HG03095 (cell line): ENCODE data around the gene HECTD4.
A peak's percentile ranks its signal among the peaks of the same experiment; 100 is the strongest.
"Not testable (repeated sequence)": the region's sequence is repeated elsewhere in the genome, so short reads cannot be mapped to it uniquely, and the experiment has no call there.

ENCODE experiments used
- ATAC-seq: cut with Tn5 transposase; IDR thresholded peaks from one replicate; pipeline ENCODE4 v1.9.1; 2021; ENCODE audit warnings: moderate library complexity; ENCODE audit not compliant: unreplicated experiment

HECTD4 gene

GRCh38 chr12:112165624-112166023 is 216.6 kb downstream of the HECTD4 start:
- no peak for ATAC-seq

- ATAC-seq: no peak
Measured at GRCh38 chr12:112164011-112164660, 218.1 kb downstream of the HECTD4 start.

GRCh38 chr12:112163471-112163991 is 218.7 kb downstream of the HECTD4 start:
- no peak for ATAC-seq

- ATAC-seq: no peak
Measured at GRCh38 chr12:112163056-112163455, 219.2 kb downstream of the HECTD4 start.

GRCh38 chr12:112162241-112162790 is 219.9 kb downstream of the HECTD4 start:
- no peak for ATAC-seq

- no peak for ATAC-seq
Measured at GRCh38 chr12:112161711-112162110, 220.5 kb downstream of the HECTD4 start.

GRCh38 chr12:112160611-112161010 is 221.6 kb downstream of the HECTD4 start:
- no peak for ATAC-seq

GRCh38 chr12:112159146-112159541 is 223.1 kb downstream of the HECTD4 start:
- ATAC-seq: no peak

GRCh38 chr12:112158461-112159145 is 223.6 kb downstream of the HECTD4 start:
- ATAC-seq: not testable (repeated sequence)

- no peak for ATAC-seq
Measured at GRCh38 chr12:112153893-112154219, 228.4 kb downstream of the HECTD4 start.

- ATAC-seq: no peak
Measured at GRCh38 chr12:112153181-112153892, 228.9 kb downstream of the HECTD4 start.

GRCh38 chr12:112151766-112152541 is 230.3 kb downstream of the HECTD4 start:
- no peak for ATAC-seq

GRCh38 chr12:112149596-112149995 is 232.6 kb downstream of the HECTD4 start:
- ATAC-seq: no peak

GRCh38 chr12:112148031-112148513 is 234.2 kb downstream of the HECTD4 start:
- ATAC-seq: no peak

GRCh38 chr12:112146123-112146522 is 236.1 kb downstream of the HECTD4 start:
- no peak for ATAC-seq

GRCh38 chr12:112140728-112141127 is 241.5 kb downstream of the HECTD4 start:
- no peak for ATAC-seq

- ATAC-seq: no peak
Measured at GRCh38 chr12:112134731-112135130, 247.5 kb downstream of the HECTD4 start.

- ATAC-seq: no peak
Measured at GRCh38 chr12:112133418-112133817, 248.8 kb downstream of the HECTD4 start.

- no peak for ATAC-seq
Measured at GRCh38 chr12:112131686-112132085, 250.5 kb downstream of the HECTD4 start.

GRCh38 chr12:112130441-112130998 is 251.7 kb downstream of the HECTD4 start:
- ATAC-seq: peak; percentile 55
